Hepatic stellate cell (primary cell): ENCODE data around the gene SLC4A8.
"Not testable (repeated sequence)": the region's sequence is repeated elsewhere in the genome, so short reads cannot be mapped to it uniquely, and the experiment has no call there.

ENCODE experiments used
- DNase-seq: peaks from one replicate; pipeline ENCODE4 v3.0.0; 2011; ENCODE audit warnings: low spot score

Gene SLC4A8

GRCh38 chr12:51480978-51481377 is 56.3 kb downstream of the SLC4A8 start:
- no peak for DNase-seq

GRCh38 chr12:51482929-51483697 is 58.5 kb downstream of the SLC4A8 start:
- peak; percentile 11 for DNase-seq

- no peak for DNase-seq
These were observed 59.5 kb downstream of the SLC4A8 start for GRCh38 chr12:51484119-51484518.

GRCh38 chr12:51488281-51488680 is 63.6 kb downstream of the SLC4A8 start:
- no peak for DNase-seq

DNA sequence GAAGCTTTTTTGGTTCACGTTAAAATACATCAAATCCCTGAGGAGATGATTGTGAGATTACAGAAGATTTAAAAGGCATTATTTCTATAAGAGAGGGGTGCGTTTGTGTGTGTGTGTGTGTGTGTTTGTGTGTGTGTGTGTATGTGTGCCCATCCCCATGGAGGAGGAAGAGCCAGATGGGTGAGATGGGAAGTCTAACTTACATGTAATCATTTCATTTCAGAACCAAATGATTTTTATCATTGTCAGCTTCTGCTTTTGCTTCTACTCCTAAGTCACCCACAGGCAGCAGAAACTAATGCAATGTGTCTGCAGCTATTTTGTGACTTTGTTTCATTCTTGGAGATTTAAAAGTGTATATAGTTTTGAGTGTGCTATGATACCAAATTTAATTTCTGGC is 68.7 kb downstream of the SLC4A8 start:
- DNase-seq: no peak

DNA sequence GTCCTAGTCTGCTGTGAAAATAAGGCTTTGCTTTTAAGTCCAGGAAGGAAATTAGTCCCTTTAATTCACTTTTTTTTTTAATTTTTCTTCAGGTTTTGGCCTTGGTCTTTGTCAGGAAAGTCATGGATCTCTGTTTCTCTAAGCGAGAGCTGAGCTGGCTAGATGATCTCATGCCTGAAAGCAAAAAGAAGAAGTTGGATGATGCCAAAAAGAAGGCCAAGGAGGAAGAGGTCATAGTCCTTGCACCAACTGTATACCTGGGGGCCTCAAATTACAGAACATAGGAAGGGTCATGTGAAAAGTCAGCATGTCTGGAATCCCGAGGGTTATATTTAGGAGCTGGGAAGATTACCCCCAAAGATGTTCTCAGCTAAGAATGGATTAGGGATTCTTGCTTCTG is 72.3 kb downstream of the SLC4A8 start:
- no peak for DNase-seq

DNA sequence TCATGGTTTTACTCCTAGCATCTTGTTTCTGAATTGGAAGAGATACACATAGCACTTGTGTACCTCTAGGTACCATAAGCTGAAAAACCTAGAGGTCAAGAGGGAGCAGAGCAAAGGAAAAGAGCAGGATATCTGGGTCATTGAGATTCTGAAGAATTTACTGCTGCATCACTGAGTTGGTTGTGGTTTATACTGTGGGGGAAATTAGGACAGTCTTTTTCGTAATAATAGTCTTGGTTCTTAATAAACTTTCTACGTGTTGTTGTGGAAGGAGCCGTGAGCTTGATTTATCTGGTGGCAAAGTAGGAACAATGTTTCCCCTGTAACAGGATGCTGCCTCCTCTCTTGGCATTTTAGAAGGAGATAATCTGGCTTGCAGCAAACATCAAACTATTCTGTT is 80.2 kb downstream of the SLC4A8 start:
- DNase-seq: no peak

- no peak for DNase-seq
These were observed 80.9 kb downstream of the SLC4A8 start for GRCh38 chr12:51505360-51506105.

- no peak for DNase-seq
These were observed 82.5 kb downstream of the SLC4A8 start for GRCh38 chr12:51507178-51507577.

- no peak for DNase-seq
These were observed 83.7 kb downstream of the SLC4A8 start for GRCh38 chr12:51508285-51508684.

- DNase-seq: no peak
These were observed 87.1 kb downstream of the SLC4A8 start for GRCh38 chr12:51511546-51512260.

GRCh38 chr12:51512438-51512837 is 87.8 kb downstream of the SLC4A8 start:
- DNase-seq: no peak

DNA sequence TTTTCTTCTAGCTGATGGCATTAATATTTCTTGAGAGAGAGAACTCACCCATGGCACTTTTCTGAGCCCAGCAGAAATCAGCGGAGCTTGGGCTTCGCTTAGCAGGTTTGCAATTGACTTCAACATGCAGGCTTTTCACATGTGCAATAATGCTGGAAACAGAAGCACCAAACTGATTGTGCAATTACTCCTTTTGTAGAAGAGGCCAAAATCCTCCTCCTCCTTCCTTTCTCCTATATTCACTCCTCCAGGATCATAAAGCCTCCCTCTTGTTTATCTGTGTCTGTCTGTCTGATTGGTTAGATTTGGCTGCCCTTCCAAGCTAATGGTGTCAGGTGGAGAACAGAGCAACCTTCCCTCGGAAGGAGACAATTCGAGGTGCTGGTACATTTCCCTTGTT is 90.4 kb downstream of the SLC4A8 start:
- not testable (repeated sequence) for DNase-seq

DNA sequence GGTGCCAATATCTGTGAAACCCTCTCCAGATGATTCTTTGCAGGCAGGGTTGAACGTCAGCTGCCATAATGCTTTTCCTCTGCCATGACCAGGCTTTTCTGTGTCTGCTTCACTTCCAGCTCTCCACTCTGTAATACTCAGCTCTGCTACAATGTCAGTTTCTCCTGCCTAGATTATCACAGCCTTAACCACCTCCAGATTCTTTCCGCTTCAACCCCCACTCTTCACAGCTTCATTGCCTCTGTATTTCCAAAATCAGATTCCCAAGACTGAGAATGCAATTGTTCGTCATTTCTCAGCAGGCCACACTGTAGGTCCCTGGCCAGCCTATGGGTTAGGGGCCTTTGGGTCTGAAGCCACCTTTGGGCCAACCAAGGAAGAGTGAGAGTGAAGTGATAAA is 92.7 kb downstream of the SLC4A8 start:
- DNase-seq: no peak

DNA sequence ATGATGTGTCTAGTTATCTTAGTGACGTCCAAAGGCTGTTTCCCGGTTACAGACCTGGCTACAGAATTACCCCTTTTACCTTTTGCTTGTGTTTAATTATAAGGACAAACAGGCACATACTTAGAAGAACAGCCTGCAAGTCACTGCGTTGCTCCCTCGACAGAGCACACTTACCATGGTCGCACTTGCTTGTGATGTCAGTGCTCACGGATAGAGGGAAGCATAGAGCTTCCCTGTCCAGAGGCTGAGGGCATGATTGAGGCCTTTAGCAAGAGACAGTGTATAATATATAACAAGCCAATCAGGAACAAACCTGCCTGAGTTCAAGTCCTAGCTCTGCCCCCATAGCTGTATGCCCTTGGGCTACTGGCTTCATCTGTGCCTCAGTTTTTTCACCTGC is 93.2 kb downstream of the SLC4A8 start:
- no peak for DNase-seq

DNA sequence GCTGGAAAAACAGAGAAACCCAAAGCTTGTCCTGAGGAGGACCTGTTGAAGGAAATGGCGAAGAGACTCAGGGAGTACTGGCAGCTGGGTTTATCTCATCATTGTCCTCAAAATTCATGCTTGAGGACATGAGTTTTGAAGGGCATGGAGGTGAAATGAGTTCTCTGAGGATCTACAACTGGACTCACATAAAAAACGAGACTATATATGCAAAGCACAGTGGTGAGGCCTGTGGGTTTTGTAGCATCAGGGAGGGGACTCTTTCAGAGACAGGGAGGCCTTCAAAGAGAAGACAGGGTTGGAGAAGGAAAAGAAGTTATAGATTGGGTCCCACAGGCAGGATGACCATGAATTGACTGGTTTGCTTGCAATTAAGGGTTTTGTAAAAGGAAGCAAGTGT is 95.1 kb downstream of the SLC4A8 start:
- no peak for DNase-seq

- DNase-seq: no peak
These were observed 96.1 kb downstream of the SLC4A8 start for GRCh38 chr12:51520576-51521325.

GRCh38 chr12:51521554-51522276 is 97.1 kb downstream of the SLC4A8 start:
- DNase-seq: no peak

GRCh38 chr12:51522696-51523095 is 98.1 kb downstream of the SLC4A8 start:
- DNase-seq: no peak

GRCh38 chr12:51524386-51524901 is 99.8 kb downstream of the SLC4A8 start:
- DNase-seq: no peak

DNA sequence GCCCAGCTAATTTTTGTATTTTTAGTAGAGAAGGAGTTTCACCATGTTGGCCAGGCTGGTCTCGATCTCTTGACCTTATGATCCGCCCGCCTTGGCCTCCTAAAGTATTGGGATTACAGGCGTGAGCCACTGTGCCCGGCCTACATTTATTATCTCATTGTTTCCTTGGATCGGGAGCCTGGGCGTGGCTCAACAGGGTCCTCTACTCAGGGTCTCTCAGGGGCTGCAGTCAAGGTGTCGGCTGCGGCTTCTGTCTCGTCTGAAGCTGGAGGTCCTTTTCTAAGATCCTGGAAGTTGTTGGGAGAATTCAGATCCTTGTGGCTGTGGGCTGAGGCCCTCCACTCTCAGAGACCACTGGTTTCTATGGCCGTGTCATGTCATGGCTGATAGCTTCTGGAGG is 100.9 kb downstream of the SLC4A8 start:
- DNase-seq: no peak
